Activated CD8-positive, alpha-beta memory T cell treated with anti-CD3 and anti-CD28 coated beads for 36 hours (primary cell): ENCODE results near the gene MYOZ1. TPM values are rescaled to one million over a fixed set of nuclear protein-coding genes. Genes with fewer than 3 reads are reported as not detected.
"Not testable (repeated sequence)": the region's sequence is repeated elsewhere in the genome, so short reads cannot be mapped to it uniquely, and the experiment has no call there.

ENCODE experiments used
- CTCF ChIA-PET: fragments of 350-600 bp; sonication (Branson Sonifier 250); formaldehyde crosslinking; loops from one replicate; lab custom pipeline; 2021; ENCODE audit warnings: antibody characterized with exemption; lab: Charles Lee
- POLR2A ChIA-PET: fragments of 350-600 bp; sonication (Branson Sonifier 250); formaldehyde crosslinking; loops from one replicate; lab custom pipeline; 2021; ENCODE audit warnings: antibody characterized with exemption; lab: Charles Lee
- total RNA-seq, 2 experiments: library from RNA; stranded (reverse); gene quantifications; one replicate each; pipeline ENCODE4 v1.2.3, GENCODE V29; 2021

Gene MYOZ1, protein sequence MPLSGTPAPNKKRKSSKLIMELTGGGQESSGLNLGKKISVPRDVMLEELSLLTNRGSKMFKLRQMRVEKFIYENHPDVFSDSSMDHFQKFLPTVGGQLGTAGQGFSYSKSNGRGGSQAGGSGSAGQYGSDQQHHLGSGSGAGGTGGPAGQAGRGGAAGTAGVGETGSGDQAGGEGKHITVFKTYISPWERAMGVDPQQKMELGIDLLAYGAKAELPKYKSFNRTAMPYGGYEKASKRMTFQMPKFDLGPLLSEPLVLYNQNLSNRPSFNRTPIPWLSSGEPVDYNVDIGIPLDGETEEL
- not detected for total RNA-seq

- POLR2A ChIA-PET: no interaction called here
- CTCF ChIA-PET: interaction anchor here (0.8 to 4.1 kb wide), 2 partner anchors 111 to 112 kb away, joined by 3 to 43 read pairs; no protein-coding TSS in a partner anchor
These were observed at the start of gene MYOZ1 for GRCh38 chr10:73641328-73642060. Gene MYOZ1, minus strand, starts transcription at chr10:73641474. Its CDS starts 1,457 bp downstream, at chr10:73640017.

GRCh38 chr10:73690755-73691154, 49.5 kb upstream of the MYOZ1 start:
- CTCF ChIA-PET, POLR2A ChIA-PET: not testable (repeated sequence)

DNA sequence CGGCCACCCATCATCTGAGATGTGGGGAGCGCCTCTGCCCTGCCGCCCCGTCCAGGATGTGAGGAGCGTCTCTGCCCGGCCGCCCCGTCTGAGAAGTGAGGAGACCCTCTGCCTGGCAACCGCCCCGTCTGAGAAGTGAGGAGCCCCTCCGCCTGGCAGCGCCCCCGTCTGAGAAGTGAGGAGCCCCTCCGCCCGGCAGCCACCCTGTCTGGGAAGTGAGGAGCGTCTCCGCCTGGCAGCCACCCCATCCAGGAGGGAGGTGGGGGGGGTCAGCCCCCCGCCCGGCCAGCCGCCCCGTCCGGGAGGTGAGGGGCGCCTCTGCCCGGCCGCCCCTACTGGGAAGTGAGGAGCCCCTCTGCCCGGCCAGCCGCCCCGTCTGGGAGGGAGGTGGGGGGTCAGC, 48.3 kb upstream of the MYOZ1 start:
- POLR2A ChIA-PET, CTCF ChIA-PET: not testable (repeated sequence)

DNA sequence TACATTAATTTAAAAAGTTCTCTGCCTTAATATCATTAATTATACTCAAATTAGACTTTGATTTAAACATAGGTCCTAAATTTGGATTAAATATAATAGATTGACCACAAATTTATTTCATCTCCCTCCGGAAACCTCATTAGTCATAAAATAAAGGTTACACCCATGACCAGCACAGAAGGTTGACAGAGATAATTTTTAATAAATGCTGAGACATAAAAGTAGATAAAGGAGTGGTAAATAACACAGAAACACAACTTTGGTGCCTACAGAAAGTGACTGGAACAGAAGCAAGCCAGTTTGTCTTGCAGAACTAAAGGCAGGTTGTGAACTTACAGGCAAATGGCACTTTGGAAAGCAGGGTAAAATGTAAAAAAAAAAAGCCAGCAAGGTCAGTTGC, 46.4 kb upstream of the MYOZ1 start:
- POLR2A ChIA-PET, CTCF ChIA-PET: not testable (repeated sequence)

- POLR2A ChIA-PET, CTCF ChIA-PET: not testable (repeated sequence)
These were observed 33.3 kb upstream of the MYOZ1 start for GRCh38 chr10:73674546-73674945.

GRCh38 chr10:73668378-73668777, 27.1 kb upstream of the MYOZ1 start:
- CTCF ChIA-PET, POLR2A ChIA-PET: not testable (repeated sequence)

DNA sequence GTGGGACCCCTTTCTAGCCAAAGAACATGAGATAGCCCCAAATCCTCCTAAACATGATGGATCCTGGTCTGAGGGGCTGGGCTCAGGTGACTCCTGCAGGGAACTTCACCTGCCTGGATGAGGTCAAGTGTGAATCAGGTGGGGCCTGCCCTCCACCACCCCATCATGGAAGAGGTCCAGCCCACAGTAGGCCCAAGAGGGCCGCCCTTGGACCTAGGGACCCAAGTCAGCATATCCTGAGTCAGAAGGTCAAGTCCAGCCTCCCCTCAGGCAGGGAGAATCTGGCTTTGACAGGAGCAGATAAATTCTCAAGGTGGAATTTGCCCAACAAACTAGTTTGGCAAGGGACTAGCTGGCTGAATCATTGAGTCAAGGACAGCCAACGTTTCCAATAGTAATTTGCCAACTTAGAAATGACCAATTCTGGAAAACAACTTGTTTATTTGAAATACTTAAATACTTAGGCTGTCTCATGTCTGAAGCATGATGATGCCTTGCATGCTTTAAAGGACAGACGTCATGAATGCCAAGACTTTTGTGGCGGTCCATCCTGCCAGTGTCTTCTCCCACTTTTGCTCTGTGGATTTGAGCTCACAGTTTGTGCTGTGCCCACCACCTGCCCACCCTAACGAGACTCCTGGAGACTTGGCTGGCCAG, 25.0 kb upstream of the MYOZ1 start:
- POLR2A ChIA-PET, CTCF ChIA-PET: not testable (repeated sequence)

DNA sequence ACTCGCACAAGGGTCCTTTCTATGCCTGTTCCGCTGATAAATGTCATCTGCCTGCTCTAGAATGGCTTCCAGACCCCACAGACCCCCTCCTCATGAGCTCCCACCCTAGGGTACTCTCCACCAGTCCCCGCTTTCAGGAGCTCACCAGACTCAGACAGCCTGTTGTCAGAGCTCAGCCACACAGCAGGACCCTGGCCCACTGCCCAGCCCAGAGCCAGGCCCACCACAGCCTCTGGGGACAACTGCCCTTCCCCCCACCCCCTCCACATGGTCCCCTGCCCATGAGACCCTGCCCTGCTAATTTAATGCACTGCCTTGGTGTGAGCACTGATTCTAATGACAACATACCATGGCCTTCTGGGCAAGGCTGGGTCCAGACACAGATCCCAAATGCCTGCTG, 24.3 kb upstream of the MYOZ1 start:
- CTCF ChIA-PET, POLR2A ChIA-PET: not testable (repeated sequence)

DNA sequence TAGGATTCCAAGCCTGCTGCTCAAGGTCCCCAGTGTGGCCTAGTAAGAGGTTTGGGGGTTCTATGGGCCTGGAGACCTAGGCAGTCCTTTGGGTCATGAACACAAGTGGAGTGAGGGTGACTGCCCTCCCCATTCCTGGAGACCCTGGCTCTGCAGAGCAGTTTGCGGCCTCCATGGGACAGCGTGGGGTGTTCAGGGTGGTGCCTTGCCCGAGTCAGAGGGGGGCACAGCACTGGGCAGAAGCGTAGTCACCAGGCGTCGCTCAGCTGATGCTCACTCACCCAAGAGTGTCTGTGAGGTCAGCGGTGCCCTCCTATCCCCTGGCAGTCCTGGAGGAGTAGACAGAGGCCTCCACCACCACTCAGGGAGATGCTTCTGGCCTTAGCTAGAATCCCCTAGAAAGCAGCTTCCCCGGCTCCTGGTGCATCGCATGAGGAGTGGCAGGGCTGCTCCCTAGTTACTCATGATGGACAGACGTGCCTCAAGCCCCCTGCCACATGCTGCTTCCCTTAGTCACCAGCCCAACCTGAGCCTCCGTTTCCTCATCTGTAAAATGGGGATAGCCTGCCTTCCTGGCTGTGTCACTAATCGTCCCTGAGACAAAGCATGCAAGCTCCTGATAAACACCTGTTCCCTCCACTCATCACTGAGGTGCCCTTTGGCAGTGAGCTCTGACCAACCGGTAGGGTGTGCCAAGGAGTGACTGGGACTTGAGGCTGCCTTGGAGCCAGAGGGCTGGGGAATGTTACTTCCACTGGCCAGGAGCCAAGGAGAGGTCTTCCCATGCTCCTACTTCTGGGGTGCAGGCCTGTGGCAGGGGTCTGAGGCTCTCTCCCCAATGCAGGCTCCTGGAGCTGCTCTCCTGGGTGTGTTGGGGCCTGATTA, 23.1 kb upstream of the MYOZ1 start:
- CTCF ChIA-PET: not testable (repeated sequence)

GRCh38 chr10:73663621-73664020, 22.3 kb upstream of the MYOZ1 start:
- POLR2A ChIA-PET, CTCF ChIA-PET: not testable (repeated sequence)

More for the DNA sequence above, 23.1 kb upstream of the MYOZ1 start:
- POLR2A ChIA-PET: not testable (repeated sequence)

GRCh38 chr10:73662705-73663104, 21.4 kb upstream of the MYOZ1 start:
- CTCF ChIA-PET: not testable (repeated sequence)

GRCh38 chr10:73655990-73656298, 14.7 kb upstream of the MYOZ1 start, which contains the start of gene SYNPO2L:
Gene SYNPO2L, minus strand, starts transcription at chr10:73656029. Its CDS starts 107 bp downstream, at chr10:73655922.
- CTCF ChIA-PET: no interaction called here
- POLR2A ChIA-PET: no interaction called here

More at GRCh38 chr10:73662705-73663104, 21.4 kb upstream of the MYOZ1 start:
- POLR2A ChIA-PET: not testable (repeated sequence)

DNA sequence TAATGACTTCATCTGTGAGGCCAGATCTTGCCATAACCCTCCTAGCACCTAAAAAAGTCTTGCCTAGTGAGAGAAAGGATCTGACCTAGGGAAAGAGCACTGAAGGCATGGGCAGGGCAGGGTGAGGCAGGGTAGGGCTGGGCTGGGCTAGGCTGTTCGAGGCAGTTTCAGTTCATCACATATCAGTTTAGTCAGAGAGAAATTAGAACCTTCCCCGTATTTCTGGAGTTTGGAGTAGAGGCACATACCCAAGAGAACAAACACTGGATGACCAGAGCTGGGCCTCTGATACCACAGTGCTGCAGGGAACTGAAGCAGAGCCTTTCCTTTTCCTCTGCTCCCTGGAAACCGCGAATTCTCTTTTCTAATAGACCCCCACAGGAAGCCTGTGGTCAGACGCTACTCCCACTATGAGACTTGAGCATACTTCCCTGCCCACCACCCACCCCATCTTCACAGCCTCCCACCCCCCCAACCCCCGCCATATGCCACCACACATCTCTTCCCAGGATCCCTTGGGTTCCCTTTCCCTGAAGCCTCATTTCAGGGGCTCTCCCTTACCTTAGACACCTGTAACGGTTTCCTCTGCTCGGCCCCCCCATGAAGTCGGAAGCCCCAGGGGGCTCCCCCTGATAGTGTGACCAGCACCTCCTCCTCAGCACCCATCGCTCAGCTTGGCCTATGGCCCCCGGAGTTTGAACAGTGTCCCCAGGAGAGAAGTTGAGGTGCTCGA, 14.1 kb upstream of the MYOZ1 start:
- CTCF ChIA-PET: no interaction called here
- POLR2A ChIA-PET: no interaction called here

DNA sequence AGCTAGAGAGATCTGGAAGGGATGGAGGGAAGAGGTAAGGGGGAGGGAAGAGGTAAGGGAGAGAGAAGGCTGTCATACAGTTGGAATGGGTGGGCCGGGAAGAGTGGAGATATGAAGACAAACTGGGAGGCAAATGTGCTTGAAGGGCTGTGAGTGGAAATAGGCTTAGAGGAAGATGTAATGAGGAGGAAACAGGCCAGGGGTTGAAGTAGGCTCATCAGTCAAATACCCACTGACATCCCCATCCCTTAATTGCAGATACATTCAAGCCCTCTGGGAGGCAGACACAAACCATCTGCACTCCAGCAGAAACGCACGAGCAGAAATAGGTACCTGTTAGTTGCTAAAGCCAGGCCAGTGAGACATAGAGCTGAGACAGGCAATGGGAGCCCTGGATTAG, 12.4 kb upstream of the MYOZ1 start:
- POLR2A ChIA-PET: no interaction called here
- CTCF ChIA-PET: interaction anchor here (1.1 kb wide), 1 partner anchor 11 kb away, joined by 3 read pairs; no protein-coding TSS in a partner anchor

- ChIA-PET CTCF (interaction anchor here (1.1 kb wide), 1 partner anchor 10 kb away, joined by 3 read pairs; no protein-coding TSS in a partner anchor), POLR2A (no interaction called here)
These were observed 11.9 kb upstream of the MYOZ1 start for GRCh38 chr10:73653195-73653594.

GRCh38 chr10:73650537-73651331, 9.5 kb upstream of the MYOZ1 start:
- POLR2A ChIA-PET: no interaction called here
- CTCF ChIA-PET: no interaction called here

DNA sequence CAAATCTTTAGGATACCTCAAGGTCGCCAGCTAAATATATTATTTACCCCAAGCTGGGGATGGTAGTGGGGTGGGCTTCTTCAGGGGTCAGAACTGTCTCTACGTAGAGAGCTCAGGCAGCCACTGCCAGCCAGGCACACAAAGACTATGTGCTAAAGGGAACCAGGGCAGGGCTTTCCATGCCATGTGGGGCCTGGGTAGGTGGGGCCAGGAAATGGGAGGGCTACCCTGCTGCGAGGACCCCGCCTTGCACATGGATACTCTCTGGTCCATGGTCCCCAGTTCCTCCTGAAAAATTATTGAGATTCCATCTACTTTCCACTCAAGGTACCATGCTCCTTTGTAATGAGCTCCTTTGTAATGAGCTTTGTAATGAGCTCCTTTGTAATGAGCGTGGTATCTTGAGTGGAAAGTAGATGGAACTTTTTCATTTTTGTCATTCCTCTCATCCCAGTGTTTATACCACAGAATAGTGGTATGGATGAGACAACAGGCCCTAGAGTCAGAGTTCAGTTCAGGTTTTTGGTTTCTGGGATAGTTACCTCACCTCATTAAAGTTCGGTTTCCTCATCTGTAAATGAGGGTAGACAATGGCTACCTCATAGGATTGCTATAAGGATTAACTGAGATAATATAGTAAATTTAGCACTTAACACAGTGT, 8.7 kb upstream of the MYOZ1 start:
- CTCF ChIA-PET: interaction anchor here (1.0 kb wide), 1 partner anchor 119 kb away, joined by 3 read pairs; no protein-coding TSS in a partner anchor

More for the DNA sequence above, 8.7 kb upstream of the MYOZ1 start:
- POLR2A ChIA-PET: no interaction called here
